AML-193 (cell line): ENCODE results near the gene NFATC3.

Experiments
- DNase-seq, 2 experiments: peaks; one replicate each; lab custom pipeline; 2025; lab: John Stamatoyannopoulos, UW

Gene NFATC3

DNA sequence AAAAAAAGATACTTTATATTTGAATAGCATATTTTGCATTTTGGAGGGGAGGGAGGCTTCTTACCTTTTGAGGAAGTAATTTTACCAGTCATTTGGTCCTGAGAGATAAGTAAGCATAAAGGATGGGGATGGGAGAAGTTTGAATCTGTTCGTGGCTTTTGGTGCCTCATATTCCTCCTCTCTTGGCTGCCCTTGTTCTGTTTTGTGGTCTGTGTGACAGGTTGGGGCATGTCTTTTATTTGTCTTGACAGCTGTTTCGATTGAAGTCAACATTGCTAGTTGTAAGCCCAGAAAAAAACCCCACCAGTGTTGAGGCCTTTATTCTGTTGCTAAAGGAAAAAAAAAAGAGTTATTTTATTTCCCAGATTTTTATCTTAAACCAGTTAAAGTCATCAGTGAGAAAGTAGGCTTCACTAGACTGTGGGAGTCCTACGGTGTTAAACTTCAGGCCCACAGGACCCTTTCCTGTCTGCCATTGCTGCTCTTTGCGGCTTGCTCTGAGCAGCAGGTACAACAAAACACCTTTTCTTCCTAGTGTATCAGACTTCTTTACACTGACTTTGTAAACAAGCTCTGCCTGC, 190.5 kb downstream of the NFATC3 start:
- DNase-seq = no peak

DNA sequence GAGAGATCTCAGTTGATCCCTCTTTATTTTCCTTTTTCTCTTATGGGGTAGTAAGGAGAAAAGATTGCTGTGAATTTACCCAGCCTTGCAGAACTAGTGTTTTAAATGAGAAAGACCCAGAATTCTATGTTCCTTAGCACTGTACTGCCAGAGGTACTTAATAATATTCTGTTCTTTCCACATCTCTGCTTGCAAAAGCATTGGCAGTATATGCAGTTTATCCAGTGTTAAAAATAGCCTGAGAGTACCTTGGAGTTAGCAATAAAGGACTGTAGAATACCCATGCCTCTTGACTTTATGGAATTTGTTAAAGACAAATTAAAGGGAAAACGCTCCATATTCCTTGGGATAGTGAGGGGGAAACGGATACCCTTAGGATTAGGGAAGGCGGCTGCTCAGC, 191.1 kb downstream of the NFATC3 start:
- no peak for DNase-seq
